HG02884 (cell line): Measurements from ENCODE around the gene ALOX15B.
"Not testable (repeated sequence)": the region's sequence is repeated elsewhere in the genome, so short reads cannot be mapped to it uniquely, and the experiment has no call there.

Source experiments
- ATAC-seq: cut with Tn5 transposase; IDR thresholded peaks from one replicate; pipeline ENCODE4 v1.9.1; 2021; ENCODE audit warnings: mild to moderate bottlenecking, moderate library complexity; ENCODE audit not compliant: unreplicated experiment

ALOX15B gene

DNA sequence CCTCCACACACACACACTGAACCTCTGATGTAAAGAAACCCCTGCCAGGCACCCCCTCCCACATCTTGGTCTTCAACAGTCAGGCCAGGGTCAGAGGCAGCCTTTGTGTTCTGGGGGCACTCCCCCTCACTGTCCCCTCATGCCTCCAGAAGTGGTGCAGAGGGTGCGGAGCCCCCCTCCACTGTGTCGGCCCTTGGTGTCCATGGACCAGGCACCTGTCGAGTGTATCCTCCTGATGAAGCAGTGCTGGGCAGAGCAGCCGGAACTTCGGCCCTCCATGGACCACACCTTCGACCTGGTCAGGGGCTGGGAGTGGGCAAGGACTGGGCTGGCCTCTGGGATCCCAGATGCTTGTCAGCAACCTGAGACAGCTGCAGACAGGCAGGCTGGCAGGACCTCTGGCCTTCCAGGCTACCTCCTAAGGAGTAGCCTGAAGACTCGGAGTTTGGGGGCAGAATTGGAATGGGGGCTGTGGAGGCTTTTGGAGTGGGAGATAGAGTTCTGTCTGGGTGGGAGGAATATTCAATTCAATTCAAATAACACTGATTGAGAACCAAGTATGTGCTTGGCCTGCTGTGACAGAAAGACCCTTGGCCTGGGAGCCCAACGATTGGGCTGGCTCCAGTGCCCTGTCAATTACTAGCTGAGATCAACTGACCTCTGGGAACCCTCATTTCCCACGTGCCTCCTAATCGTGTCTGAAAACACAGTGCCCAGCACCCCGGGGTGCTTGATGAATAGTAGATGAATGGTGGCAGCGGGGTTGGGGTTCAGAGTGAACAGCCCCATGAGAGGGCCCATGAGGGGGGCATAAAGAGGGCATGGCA is 24.9 kb upstream of the ALOX15B start:
- no peak for ATAC-seq

- no peak for ATAC-seq
These were observed 24.4 kb upstream of the ALOX15B start for GRCh38 chr17:8014558-8014850.

DNA sequence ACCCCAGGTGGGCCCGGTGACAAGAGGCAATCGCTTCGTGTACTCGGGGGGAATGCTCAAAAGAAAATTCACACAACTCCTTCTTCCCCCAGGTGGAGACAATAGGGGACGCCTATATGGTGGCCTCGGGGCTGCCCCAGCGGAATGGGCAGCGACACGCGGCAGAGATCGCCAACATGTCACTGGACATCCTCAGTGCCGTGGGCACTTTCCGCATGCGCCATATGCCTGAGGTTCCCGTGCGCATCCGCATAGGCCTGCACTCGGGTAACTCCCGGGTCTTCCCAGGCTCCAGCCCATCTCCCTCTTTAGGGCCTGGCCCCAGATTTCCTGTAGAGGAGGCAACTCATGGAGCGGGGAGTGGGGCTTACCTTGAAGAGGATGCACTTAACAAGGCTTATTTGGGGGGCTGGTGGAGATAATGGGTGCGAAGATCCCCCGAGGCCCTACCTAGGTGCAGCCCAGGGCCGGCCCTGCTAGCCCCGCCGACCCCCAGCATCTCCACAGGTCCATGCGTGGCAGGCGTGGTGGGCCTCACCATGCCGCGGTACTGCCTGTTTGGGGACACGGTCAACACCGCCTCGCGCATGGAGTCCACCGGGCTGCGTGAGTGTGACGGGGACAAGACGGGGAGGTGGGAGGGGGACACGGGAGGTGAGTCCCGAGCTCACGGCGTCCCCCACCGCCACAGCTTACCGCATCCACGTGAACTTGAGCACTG is 23.5 kb upstream of the ALOX15B start:
- no peak for ATAC-seq

- ATAC-seq: no peak
These were observed 22.8 kb upstream of the ALOX15B start for GRCh38 chr17:8015957-8016631.

DNA sequence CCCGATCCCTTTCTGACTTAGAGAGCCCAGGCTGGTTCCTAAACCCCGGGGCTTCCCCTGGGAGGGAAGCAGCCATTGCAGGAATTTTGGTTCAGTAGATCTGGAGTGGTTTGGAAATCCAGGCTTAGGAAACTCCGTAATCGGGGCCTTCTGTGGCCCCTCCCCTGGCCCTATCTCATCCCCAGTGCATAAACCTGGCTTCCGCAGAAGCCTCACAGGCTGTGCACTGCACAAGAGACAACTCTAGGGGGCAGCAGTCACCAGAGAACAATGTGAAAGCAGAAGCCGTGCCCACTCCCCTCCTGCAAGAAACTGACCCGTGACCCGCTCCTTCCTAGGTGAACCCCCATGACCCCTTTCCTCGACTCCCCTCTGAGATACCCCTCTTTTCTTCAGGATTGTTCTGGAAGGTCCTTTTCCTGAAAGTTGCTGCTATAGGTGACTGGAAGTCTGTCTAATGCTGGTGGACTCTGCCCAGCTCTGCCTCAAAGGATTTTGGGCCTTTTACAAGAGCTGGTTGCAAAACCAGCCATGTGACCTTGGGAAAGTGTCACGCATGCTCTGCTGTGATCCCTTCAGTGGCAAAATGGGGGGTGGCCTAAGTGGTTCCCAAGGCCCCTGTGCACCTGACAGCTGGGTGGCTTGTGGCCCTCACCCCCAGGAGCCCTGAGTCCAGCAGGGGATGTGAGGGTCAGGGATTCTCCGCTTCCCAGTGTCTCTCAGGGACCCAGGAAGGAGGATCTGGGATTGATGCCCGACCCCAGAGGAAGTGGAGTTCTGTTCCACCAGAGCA is 22.0 kb upstream of the ALOX15B start:
- no peak for ATAC-seq

GRCh38 chr17:8018436-8018835 is 20.4 kb upstream of the ALOX15B start:
- ATAC-seq: no peak

GRCh38 chr17:8019166-8019565 is 19.7 kb upstream of the ALOX15B start:
- ATAC-seq: no peak

GRCh38 chr17:8019665-8020650 is 18.9 kb upstream of the ALOX15B start:
- ATAC-seq: no peak

DNA sequence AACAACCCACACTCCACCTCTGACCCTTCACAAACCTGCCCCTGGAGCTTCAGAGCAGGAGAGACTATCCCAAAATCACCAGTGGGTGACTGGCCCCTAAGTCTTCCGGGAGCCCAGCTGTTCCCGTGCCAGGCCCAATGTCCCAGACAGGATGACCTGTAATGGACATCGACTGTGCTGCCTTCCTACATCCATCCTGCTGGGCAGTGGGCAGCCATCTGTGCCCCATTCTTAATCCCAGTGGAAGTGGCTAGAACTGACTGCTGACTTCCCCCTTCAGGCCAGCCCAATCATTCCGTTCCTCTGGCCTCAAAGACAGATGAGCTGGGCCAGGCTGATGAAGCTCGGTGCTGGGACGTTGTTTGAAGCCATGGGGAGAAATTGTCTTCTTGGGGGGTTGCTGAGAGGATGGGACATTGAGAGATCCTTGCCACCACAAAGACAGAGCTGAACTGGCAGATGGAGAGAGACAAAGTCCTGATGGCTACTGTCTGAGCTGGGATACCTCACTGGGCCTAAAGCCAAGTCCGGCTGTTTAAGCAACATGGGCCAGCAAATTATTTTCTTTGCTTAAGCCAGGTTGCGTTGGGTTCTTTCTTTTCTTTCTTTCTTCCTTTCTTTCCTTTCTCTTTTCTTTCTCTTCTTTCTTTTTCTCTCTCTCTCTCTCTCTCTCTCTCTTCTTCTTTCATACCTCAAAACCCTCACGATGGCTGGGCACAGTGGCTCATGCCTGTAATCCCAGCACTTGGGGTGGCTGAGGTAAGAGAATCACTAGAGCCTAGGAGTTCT is 17.9 kb upstream of the ALOX15B start:
- no peak for ATAC-seq

DNA sequence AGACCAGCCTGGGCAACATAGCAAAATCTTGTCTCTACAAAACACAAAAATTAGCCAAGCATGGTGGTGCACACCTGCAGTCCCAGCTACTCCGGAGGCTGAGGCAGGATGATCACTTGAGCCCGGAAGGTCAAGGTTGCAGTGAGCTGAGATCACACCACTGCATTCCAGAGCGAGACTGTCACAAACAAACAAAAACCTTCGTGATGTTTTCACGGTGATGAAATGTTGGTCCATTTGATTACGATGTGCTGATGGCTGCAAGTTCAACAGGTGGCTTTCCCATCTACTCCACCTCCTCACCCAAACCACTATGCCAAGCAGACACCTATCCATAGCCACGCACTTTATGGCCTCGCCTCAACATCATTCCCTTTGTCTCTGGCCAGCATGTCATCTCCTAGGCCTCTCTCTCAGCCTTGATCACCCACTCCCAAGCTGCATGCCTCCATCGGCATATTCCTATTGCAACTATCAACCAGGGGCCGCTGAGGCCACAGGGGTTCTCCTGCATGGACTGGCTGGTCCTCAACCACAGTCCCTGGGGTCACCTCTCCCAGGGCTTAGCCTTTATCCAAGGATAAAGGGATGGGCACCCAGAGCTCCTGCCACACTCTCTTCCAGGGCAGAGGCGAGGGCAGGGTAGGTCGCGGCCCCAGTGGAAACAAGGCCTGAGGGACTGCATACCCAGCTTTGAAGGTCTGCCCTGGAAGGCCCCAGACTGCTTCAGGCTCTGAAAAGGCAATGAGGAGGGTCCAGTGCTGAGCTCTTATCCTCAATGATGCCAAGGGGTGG is 17.1 kb upstream of the ALOX15B start:
- no peak for ATAC-seq

- no peak for ATAC-seq
These were observed 16.4 kb upstream of the ALOX15B start for GRCh38 chr17:8022360-8023003.

- not testable (repeated sequence) for ATAC-seq
These were observed 14.7 kb upstream of the ALOX15B start for GRCh38 chr17:8024161-8024560.

GRCh38 chr17:8025176-8025911 is 13.5 kb upstream of the ALOX15B start:
- ATAC-seq: no peak

GRCh38 chr17:8029121-8029520 is 9.7 kb upstream of the ALOX15B start:
- ATAC-seq: no peak

GRCh38 chr17:8031261-8031661 is 7.6 kb upstream of the ALOX15B start:
- ATAC-seq: no peak

GRCh38 chr17:8031950-8032349 is 6.9 kb upstream of the ALOX15B start:
- no peak for ATAC-seq

GRCh38 chr17:8032442-8032841 is 6.4 kb upstream of the ALOX15B start:
- ATAC-seq: no peak
